Stimulated activated CD8-positive, alpha-beta memory T cell treated with anti-CD3 and anti-CD28 coated beads, Interleukin-7, amount 100 ng/mL, for 1 hour (primary cell): ENCODE measurements around the gene CTRL.
"Not testable (repeated sequence)": the region's sequence is repeated elsewhere in the genome, so short reads cannot be mapped to it uniquely, and the experiment has no call there.

Experiments
- DNase-seq, 2 donors: peaks; one replicate each; pipeline ENCODE4 v3.0.0-alpha.2; 2020; ENCODE audit warnings: low read depth in 2 of 2

The CTRL gene

DNA sequence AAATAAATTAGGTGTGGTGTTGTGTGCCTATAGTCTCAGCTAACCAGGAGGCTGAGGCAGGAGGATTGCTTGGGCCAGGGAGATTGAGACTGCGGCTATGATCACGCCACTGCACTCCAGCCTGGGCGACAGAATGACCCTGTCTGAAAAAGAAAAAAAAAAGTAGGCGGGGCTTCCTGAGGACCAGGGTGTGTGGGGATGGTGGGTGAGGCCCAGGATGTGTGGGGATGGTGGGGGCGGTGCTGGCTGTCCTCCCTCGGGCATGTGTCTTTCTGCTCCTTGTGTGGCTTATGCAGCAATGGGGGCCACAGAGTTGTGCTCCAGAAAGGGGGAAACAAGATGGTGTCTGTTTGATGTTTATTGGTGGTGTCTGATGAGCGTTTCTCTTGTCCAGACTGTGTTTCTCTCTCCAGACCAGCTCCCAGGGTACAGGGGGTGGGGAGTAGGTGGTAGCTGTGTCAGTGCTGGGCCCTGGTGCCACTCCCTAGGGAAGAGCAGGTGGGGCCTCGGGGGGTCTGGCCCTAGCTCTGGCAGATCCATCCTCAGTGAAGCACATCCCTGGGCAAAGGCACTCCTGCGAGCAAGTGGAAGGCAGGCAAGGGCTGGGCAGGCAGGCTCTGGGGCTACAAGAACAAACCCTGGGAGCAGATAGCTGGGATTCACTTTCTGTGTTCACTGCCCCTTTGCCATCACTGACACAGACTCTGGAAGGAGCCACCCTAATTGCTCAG is 10.0 kb upstream of the CTRL start:
- no peak for DNase-seq

DNA sequence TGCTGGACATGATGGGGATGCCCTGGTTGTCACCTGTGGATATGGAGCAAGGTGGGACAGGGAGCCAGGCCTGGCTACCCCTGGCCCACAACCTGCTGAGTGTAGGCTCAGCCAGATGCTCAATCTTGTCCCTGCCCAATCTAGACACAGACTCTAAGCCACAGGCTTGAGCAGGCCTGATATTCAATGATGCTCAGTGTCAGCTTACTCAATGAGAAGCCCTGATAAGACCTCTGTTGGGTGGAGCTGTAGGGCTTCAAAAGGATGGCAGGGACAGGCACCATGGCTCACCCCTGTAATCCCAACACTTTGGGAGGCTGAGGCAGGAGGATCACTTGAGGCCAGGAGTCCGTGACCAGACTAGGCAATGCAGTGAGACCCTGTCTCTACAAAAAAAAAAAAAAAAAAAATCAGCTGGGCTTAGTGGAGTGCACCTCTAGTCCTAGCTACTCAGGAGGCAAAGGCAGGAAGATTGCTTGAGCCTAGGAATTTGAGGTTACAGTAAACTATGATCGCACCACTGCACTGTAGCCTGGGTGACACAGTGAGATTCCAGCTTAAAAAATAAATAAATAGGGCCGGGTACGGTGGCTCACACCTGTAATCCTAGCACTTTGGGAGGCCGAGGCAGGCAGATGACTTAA is 8.9 kb upstream of the CTRL start:
- DNase-seq: no peak

DNA sequence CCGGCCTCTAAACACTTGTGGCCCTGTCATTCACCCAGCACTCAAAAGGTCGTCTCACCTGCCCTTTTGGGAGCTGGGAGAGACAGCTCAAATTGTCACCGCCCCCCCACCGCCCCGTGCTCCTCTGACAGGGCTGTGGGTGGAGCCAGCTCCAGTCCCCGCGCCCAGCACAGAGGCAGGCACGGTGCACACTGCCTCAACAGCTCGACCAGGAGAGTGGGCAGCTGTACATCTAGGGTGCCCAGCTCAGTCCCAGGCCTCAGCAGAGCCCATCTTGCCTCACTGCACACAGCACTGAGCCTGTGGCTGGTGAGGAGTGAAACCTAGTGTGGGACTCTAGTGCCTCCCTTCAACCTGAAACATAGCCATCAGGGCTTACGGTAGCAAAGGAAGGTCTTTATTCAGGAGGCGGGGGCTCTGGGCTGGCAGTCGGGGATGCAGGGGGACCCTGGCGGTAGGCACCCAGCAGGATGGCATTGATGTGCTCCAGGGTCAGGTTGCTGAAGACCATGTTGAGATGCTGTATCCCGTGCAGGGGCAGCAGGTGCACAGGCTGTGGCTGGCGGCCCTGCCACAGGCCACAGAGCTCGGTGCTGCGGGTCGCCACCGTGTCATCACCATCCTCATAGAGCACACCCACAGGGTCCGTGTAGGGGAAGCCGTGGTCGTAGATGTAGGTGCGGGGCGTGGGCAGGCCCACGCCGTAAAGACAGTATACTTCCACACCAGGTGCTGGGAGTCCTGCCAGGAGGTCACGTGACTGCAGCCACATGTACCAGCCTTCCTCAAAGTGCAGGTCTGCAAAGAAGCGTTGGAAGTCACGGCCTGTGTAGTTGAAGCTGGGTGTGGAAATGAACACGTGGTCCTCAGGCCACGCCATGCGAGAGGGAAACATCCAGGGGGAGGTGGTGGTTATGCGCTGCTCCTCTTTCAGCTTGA is 8.1 kb upstream of the CTRL start:
- DNase-seq: no peak

DNA sequence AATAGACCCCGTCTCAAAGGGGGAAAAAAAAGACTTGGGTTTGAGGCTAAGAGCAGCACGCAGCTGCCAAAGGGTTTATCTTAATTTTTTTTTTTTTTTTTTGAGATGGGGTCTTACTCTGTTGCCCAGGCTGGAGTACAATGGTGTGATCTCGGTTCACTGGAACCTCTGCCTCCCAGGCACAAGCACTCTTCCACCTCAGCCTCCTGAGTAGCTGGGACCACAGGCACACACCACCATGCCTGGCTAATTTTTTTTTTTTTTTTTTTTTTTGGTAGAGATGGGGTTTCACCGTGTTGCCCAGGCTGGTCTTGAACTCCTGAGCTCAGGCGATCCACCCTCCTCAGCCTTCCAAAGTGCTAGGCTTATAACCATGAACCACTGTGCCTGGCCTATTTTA is 6.1 kb upstream of the CTRL start:
- DNase-seq: not testable (repeated sequence)

DNA sequence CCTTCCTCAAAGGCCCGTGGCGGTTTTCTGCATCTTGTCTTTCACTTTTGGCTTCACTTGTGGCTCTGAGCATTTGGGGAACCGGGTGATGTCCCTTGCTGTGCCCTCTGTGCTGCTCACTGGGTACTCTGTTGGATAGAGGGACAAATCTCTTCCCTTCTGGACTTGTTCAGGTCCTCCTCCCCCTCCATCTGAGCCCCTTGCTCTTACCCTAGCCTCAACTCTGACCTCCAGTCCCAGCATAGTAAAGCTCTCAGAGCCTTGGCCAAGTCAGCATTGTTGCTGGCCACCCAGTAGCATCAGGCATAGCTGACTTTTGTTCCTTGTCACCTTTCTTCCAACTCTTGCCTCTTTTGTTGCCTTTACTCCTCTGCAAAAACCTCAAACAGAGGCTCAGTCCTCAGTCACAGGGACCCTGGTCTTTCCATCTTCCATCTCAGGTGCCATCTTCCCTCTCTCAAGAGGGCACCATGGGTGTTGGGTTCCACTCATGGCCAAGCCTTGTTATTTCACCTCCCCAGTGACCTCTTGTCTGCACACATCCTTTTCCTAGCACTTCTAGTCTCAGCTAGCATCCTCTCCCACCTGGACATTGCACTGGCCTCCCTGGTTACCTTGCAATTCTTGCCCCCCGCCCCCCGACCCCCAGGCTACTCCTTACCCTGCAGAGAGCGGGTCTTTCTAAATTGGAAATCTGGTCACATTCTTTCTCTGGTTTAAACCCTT is 5.4 kb upstream of the CTRL start:
- DNase-seq: peak in 1 of 2 donors; percentile 43

DNA sequence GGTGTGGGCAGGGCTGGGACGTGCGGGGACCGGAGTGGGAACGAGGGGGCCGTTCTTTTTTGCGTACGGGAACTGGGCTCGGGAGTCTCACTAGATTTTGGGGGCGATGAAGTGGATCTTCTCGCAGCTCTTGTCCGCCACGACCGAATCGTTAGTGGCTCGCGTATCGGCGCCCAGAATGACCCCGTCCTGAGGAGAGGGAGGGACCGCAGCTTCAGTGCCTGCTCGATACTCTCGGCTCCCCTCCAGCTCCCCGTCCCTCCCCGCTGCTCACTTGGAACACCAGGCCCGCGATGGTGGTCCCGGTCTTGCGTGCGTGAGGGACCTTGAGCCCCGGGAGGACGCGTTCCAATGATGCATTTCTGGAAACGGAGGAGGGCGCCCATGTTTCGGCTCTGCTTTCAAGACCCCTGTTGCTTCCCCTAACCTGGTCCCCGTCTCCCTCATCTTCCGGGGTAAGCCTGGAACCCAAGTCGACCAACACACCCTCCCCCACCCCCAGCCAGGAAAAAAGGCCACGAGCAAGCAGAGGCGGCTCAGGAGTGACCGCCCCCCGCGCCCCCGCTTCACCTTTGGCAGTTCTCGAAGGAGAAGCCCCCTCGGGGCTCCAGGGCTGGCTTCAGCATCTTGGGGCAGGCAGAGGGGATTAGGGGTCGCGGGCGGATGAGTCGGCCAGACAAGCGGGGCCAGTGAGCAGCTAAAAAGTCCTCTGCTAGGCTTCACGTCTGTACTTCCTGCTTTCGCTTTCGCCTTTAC is 4.6 kb upstream of the CTRL start, which contains the start of gene PSMB10:
PSMB10 (minus strand) TSS at position 727 of the 756 bp plus-strand sequence; CDS start at position 626, 101 bp downstream.
- DNase-seq: peak in 1 of 2 donors; percentile 42

DNA sequence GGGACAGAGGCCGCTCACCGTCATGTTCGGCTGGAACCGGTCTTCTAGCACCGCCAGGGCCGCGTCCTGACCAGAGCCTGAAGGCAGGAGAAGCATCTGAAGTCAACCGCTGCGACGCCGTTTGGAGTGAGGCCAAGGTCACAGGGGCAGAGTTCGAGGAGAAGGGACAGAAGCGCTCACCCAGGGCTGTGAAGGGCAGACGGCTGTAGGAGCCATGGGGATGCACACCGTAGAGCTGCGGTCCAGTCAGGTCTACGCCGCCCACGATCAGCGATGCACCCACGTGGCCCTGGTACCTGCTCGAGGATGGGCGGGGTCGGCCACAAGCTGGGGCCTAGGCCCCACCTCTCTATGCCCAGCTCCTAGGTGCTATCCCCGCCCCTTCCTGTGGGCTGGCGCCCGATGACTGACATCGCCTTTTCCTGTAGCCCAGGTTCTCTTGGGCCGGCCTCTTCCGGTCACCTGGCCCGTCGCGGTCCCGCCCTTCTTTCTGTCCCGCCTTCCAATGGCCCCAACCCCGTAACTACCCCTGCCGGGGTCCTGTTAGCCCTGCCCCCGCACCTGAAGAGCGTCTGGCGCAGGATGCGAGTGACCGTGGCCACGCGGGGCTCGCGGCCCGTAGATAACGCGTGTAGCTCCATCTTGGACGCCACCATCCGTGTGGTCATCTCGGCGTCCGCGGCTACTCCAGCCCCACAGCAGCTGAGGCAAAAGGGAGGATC is 3.9 kb upstream of the CTRL start:
- peak; percentile 78 to 80 for DNase-seq

DNA sequence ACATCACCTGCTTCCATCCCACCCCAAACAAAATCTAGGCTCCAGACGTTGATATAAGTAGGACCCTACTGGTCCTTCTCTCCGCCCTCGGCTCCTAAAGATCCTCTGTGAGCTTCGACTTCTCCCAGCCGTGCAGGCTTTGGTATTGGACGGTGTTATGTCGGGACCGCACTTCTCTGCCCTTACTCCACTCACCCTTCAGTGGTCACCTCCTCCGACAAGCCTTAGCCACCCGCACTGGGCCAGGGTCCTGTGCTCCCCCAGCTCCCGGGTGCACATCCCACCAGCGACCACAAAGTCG is 3.4 kb upstream of the CTRL start:
- DNase-seq: no peak

DNA sequence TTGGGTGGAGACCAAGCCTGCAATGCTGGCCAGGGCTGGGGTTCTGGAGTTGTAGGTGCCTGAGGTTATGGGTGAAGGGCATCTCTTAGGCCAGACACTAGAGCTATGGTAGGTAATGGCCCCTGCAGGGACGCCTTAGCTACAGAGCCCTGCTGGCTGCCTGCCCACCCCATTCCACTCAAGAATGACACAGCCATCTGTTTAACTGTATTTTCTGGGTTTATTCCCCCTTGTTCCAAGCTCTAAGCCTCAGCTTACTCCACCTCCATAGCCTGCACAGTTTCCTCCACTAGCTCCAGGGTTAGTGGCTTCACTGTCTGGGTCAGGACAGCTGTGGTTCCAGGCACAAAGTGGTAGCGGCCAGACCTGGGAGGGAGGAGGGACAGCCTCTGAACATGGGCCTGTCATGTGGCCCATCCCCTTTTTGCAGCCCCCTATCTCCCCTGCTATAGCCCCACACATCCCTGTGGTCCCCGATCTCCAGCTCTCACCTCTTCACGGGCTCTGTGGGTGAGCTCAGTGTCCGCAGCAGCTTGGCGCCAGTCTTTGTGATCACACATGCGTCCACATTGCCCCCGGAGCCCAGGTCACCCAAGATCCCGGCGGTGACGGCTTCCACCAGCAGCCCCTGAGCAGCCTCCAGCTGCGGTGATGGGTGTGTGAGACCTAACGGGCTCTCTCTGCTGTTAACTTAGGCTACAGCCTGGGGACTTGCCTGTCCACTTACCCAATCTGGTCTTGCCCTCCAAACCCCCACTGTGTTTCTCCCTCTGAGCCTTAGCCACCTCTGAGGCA is 2.8 kb upstream of the CTRL start:
- DNase-seq: no peak

DNA sequence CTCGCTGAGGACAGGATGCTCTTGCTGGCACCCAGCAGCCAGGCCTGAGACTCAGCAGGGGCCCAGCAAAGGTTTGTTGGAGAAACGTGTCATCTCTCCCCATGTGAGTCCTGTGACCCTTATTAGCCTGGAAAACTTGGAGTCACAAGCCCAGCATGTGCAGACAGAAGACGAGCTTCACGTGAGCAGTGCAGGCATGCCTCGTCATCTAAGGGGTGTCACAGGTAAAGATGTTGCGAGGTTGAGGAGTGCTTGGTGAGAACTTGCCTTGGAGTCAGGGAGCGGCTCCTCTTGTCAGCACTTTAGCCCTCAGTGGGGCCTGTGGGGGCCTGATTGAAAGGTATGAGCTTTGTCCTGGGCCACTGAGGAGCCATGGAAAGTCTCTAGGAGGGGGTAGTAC is 2.1 kb upstream of the CTRL start:
- no peak for DNase-seq

DNA sequence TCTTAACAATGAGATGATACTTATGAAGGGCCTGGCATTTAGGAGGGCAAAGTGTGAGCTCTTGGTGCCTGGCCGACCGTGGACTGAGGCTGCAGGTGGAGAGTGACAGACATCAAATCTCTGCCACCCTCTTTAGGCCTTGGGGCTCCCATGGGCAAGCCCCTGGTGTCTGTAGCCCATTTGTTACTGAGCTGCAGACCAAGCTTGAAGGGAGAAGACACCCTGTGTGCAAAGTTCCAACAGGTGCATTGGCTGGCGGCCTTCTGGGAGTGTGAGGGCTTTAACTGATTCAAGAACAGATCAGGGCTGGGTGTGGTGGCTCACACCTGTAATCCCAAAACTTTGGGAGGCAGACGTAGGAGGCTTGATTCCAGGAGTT is 789 bp upstream of the CTRL start:
- DNase-seq: no peak

DNA sequence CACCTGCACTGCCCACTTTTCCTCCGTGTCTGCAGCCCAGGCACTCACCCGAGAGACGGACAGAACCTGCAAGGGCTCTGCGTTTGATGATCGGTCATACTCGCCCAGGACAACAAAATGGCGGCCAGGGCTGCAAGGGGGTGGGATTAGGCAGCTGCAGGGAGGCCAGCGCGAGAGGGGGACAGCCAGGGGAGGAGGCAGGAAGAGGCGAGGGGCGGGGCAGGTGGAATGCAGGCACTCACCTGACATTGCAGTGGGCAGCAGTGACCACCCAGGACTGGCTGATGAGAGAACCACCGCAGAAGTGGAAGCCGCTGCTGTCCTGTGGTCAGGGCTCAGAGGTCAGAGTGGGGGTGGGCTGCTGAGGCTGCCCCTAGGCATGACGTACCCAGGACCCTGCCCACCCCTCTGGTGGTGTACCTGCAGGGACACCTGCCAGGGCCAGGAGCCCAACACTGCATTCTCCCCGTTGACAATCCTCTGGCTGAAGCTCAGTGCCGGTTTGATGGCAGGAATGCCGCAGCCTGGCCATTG is 917 bp downstream of the CTRL start:
- DNase-seq: no peak

DNA sequence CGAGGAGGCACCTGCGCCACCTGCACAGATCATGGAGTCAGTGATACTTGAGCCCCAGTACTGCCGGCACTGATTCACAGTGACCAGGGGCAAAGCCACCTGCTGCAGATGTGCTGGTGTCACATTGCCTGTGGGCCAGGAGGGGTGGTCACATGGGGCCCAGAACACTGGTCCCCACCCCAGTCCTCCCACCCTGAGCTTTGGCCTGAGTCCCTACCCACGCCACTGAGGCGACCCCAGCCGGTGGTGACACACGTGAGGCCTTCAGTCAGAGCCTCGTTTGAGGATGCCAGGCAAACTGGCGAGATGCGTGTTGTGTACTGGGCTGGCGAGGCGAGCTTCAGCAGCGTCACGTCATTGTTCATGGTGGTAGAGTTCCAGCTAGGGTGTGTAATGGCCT is 1.5 kb downstream of the CTRL start:
- DNase-seq: no peak

DNA sequence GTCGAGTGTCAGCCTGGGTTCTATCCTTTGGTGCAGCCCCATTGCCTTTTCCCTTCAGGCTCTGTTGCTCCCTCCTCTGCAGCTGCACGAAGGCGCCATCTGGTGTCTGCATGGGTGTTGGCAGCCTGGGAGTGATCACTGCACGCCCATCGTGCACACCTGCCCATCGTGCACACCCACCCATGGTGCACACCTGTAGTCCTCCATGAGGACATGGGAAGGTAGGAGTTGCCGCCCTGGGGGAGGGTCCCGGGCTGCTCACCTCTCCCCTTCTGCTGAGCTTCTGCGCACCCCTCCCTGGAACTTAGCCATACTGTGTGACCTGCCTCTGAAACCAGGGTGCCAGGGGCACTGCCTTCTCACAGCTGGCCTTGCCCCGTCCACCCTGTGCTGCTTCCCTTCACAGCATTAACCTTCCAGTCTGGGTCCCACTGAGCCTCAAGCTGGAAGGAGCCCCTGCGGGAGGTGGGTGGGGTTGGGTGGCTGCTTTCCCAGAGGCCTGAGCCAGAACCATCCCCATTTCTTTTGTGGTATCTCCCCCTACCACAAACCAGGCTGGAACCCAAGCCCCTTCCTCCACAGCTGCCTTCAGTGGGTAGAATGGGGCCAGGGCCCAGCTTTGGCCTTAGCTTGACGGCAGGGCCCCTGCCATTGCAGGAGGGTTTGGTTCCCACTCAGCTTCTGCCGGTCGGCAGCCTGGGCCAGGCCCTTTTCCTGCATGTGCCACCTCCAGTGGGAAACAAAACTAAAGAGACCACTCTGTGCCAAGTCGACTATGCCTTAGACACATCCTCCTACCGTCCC is 2.9 kb downstream of the CTRL start:
- peak; percentile 44 to 55 for DNase-seq

DNA sequence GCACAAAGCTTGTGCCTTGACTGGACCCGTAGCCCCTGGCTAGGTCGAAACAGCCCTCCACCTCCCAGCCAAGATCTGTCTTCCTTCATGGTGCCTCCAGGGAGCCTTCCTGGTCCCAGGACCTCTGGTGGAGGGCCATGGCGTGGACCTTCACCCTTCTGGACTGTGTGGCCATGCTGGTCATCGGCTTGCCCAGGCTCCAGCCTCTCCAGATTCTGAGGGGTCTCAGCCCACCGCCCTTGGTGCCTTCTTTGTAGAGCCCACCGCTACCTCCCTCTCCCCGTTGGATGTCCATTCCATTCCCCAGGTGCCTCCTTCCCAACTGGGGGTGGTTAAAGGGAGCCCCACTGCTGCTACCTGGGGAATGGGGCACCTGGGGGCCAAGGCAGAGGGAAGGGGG is 3.5 kb downstream of the CTRL start:
- no peak for DNase-seq

DNA sequence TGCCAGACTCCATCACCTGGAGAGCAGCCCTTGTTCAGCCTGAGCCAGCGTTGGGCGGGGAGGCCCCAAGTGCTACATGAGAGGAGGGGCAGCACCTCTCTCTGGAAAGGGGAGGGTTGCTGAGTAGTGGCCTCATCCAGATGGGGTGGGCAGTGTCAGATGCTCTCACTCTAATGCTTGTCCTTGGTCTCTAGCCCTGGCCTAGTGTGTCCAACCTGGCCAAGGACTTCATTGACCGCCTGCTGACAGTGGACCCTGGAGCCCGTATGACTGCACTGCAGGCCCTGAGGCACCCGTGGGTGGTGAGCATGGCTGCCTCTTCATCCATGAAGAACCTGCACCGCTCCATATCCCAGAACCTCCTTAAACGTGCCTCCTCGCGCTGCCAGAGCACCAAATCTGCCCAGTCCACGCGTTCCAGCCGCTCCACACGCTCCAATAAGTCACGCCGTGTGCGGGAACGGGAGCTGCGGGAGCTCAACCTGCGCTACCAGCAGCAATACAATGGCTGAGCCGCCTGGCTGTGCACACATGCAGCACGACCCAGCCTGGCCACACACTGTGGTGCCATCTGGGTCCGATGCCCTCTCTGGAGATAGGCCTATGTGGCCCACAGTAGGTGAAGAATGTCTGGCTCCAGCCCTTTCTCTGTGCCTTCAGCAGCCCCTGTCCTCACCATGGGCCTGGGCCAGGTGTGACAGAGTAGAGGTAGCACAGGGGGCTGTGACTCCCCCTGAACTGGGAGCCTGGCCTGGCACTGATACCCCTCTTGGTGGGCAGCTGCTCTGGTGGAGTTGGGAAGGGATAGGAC is 4.3 kb downstream of the CTRL start:
- no peak for DNase-seq

DNA sequence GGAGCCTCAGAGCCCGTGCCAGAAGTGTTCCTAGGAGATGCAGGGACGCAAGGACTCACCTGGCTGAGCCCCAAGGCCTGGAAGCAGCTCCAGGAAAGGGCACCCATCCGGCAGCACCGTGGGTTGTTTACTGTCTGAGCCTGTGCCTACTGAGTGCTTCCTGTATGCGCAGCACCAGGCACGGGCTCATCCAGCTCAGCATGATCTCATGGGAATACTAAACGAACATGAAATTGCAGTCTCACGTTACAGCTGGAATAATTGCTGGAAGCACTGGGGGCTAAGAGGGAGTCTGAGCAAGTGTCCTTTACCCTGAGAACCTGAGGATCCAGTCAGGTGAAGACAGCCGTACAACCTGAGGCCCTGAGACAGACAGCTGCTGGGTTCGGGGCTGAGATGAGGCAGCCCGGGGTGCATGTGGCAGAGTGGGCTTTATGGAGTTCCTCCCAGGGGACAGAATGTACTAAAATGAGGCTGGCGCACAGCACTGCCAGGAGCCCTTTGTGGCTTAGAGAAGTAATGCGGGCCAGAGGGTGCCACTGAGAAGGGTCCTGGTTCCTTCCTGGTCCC is 5.4 kb downstream of the CTRL start:
- no peak for DNase-seq
